Left colon (tissue), 2 donors: ENCODE measurements around the gene ICAM3. TPM values are rescaled to one million over a fixed set of nuclear protein-coding genes. Genes with fewer than 3 reads are reported as not detected.
"Not testable (repeated sequence)": the region's sequence is repeated elsewhere in the genome, so short reads cannot be mapped to it uniquely, and the experiment has no call there.

ENCODE experiments used
- ATAC-seq: fragments of 200-7000 bp; cut with Tn5 transposase; one replicate; pipeline ENCODE4 v1.9.1; 2020; ENCODE audit warnings: mild to moderate bottlenecking, moderate library complexity
- DNase-seq, 2 donors: peaks; one replicate each; pipeline ENCODE4 v3.0.0-alpha.2; 2020
- intact Hi-C, 2 donors: fragments of 100-400 bp; cut with DNase I in 1 of 2; cut with micrococcal nuclease in 1 of 2; formaldehyde crosslinking; loops; one replicate each; pipeline versions ENCODE4 v1.11.2 to v1.14.0; 2022; cut with DNase I, micrococcal nuclease
- total RNA-seq, 2 donors: library from RNA; stranded (reverse); fragmentation: NEBNext Ultra II Directional; extraction: Animal tissue kit (Norgen Biotek cat#: 25700); gene quantifications; one replicate each; pipeline ENCODE4 v1.2.1, GENCODE V29; 2021
- donor health status: DM: no; HTN: no; CAD: no.
- donor health status: DM: yes; HTN: yes; CAD: no.

The ICAM3 gene
- total RNA-seq, 2 donors from 2014 or later = 29.8 to 30.6 TPM

GRCh38 chr19:10353793-10354391 lies 14.5 kb upstream of the ICAM3 start:
- DNase-seq (no peak), ATAC-seq (peak; percentile 30)
- intact Hi-C loops = no loop called here

DNA sequence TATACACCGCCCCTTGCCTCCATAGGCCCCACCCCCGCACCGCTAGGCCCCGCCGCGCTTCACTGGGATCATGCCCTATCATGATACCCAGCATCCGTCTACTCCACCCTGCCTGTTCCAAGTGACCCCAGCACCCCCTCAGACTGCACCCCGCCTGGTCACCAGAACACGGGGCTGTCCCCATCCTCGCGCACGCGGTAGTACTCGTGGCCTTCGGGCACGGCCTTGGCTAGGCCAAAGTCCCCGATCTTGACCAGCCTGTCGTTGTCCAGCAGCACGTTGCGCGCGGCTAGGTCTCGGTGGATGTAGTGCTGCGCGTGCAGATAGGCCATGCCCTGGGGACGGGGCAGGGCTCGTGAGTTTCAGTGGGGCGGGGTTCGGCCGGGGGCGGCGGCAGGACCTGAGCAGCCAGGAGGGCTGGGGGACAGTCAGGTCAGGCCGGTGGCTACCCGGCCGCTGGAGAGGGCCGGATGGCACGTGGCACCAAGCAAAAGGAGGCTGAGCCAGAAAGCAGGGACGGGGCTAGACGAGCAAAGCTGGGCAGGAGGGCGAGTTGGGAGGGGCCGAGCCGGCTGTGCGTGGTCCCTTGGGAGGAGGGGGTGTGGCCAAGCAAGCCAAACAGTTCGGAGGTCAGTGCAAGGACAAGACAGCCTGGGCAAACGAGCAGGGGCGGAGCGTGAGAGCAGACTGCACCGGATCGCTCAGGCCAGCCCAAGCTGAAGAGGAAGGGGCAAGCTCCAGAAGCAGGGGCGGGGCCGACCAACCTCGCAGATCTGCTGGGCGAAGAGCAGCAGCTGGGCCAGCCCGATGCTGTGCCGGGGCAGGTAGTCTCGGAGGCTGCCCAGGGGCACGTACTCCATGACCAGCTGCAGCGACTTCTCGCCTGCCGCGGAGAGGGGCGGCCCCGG lies 13.6 kb upstream of the ICAM3 start:
- peak in 1 of 2 donors; percentile 30 for DNase-seq
- peak; percentile 21 for ATAC-seq
- intact Hi-C loops = no loop called here

- intact Hi-C loops = no loop called here
- no peak for ATAC-seq
Observed at GRCh38 chr19:10346509-10346908, 7.1 kb upstream of the ICAM3 start.

GRCh38 chr19:10344780-10345179 lies 5.4 kb upstream of the ICAM3 start:
- no peak for DNase-seq
- no peak for ATAC-seq
- intact Hi-C loops = no loop called here

More at GRCh38 chr19:10346509-10346908, 7.1 kb upstream of the ICAM3 start:
- no peak for DNase-seq

GRCh38 chr19:10343495-10343894 lies 4.1 kb upstream of the ICAM3 start:
- intact Hi-C loops = no loop called here
- ATAC-seq (no peak), DNase-seq (no peak)

DNA sequence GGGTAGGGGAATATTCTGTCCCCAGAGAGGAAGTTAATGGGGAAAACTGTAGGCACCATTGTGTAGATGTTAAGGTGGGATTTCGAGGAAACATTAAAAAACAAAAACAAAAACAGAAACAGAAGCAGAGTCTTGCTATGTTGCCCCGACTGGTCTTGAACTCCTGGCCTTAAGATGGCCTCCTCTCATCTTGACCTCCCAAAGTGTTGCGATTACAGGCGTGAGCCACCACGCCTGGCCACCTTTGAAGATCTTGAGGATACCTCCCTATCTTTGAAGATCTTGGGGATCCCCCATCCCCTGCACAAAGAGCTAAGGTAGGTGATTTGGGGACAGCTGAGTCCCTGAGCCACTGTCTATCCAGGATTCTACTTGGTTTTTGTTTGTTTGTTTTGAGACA lies 553 bp upstream of the ICAM3 start:
- ATAC-seq (no peak), DNase-seq (no peak)
- intact Hi-C loops = no loop called here

GRCh38 chr19:10338940-10339339 lies 484 bp downstream of the ICAM3 start:
- intact Hi-C loops = no loop called here
- DNase-seq = no peak
- ATAC-seq = no peak

GRCh38 chr19:10336725-10337124 lies 2.7 kb downstream of the ICAM3 start:
- ATAC-seq, DNase-seq, intact Hi-C loops: not testable (repeated sequence)

DNA sequence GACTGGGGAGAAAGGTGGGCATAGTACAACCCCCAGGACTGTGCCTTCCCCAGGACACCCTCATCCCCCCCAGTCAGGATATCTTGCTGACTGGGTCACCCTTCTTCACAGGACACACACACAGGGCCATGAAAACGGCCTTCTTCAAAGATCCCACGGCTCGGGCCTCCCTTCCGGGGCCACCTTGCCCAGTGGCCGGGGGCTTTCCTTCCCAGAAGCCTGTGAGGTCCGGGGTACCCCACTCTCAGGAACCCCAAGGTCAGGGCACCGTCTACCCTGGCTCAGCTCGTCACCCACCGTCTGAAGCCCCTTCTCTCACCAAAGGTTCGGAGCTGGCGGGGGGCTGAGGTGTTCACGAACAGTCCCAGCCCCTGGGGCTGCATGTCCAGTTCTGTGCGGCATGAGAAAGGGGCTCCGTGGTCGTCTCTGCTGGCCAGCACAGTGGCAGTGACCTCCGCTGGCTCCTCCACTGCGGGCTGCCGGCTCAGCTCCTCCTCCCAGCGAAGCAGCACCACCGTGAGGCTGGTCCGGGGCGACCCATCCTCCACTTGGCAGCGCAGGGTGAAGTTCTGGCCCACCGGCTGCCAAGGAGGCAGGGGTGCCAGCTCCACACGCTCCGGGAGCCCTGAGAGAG lies 4.0 kb downstream of the ICAM3 start:
- DNase-seq (no peak), ATAC-seq (no peak)
- intact Hi-C loops = no loop called here

- DNase-seq (peak; percentile 96 to 97), ATAC-seq (peak; percentile 72)
- intact Hi-C loops = no loop called here
Observed at GRCh38 chr19:10334588-10335351, 4.7 kb downstream of the ICAM3 start.

DNA sequence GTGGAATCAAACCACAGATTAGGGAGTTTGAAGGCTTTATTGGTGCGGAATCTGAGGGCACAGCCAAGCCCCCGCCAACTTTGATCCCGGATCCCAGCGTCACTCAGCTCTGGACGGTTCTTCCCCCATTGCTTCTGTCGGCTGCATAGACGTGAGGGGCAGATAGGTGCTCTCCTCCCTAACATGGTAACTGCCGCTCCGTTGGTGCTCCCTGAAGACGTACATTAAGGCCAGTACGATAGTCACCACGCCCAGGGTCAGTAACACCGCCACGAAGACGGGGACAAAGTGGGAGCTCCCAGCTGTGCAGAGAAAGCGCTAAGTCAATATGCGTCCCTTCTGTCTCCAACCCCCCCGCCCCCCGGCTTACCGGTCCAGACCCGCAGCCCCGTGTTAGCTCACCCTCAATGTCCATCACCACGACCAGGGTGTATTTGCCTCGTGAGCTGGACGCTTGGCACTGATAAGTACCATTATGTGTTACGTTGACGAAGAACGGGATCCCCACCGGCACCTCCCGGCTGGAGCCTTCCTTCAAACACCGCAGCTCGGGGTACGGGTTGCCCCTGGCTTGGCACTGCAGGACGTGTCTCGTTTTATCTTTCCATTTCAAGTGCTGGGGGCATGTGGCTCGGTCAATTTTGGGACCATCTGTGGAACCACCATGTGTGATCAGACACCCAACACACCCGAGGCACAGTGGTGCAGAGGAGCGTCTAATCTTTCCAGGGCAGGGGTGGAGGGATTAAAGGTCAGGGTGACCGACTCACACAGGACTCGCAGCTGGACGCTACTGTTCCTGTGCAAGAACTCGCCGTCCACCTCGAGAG lies 5.5 kb downstream of the ICAM3 start:
- DNase-seq = no peak
- ATAC-seq = peak; percentile 7
- intact Hi-C loops = no loop called here

DNA sequence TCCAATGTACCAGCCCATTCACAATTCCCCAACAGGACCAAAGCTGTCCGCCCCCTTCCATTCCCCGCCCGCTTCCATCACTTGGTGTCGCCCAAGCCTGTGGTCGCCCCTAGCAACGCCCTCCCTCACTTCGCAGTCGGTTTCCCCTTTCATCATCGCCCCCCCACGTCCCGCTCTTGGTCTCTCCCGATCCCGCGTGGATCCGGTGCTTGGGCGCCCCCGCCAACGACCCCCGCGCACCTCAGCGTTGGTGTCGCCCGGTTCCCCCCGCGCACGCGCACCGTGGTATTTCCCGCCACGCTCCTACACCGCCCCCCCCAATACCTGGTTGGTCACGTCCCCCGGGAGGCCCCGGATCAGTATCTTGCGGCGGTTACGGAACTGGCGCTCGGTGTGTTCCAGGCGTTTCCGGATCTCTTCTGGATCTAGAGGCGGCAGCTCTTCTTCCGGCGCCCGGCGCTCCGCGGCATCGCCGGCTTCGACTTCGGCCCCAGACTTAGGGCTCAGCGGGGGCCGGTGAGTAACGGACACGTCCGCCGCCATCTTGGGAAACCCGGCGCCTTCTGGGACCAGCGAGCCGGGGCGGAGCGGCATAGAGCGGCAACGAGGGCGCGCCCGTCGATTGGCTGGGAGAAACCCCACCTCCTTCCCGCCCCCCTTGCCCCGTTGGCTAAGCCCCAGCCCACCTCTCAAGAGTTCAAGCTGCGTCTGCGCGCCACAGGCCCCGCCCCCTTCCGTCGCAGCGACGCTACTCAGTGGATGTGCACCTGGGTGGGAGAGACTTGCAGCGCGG lies 6.3 kb downstream of the ICAM3 start, which contains the start of gene RAVER1:
RAVER1 (minus strand) TSS at position 565 of the 793 bp plus-strand sequence; CDS start at position 543, 22 bp downstream.
- ATAC-seq = peak; percentile 81
- intact Hi-C loops = no loop called here
- peak; percentile 98 to 99 for DNase-seq

GRCh38 chr19:10332158-10332964 lies 7.1 kb downstream of the ICAM3 start:
- intact Hi-C loops = no loop called here
- peak; percentile 58 to 62 for DNase-seq

GRCh38 chr19:10329555-10329954 lies 9.9 kb downstream of the ICAM3 start:
- ATAC-seq = no peak
- intact Hi-C loops = no loop called here
- no peak for DNase-seq

More at GRCh38 chr19:10332158-10332964, 7.1 kb downstream of the ICAM3 start:
- ATAC-seq = peak; percentile 60

DNA sequence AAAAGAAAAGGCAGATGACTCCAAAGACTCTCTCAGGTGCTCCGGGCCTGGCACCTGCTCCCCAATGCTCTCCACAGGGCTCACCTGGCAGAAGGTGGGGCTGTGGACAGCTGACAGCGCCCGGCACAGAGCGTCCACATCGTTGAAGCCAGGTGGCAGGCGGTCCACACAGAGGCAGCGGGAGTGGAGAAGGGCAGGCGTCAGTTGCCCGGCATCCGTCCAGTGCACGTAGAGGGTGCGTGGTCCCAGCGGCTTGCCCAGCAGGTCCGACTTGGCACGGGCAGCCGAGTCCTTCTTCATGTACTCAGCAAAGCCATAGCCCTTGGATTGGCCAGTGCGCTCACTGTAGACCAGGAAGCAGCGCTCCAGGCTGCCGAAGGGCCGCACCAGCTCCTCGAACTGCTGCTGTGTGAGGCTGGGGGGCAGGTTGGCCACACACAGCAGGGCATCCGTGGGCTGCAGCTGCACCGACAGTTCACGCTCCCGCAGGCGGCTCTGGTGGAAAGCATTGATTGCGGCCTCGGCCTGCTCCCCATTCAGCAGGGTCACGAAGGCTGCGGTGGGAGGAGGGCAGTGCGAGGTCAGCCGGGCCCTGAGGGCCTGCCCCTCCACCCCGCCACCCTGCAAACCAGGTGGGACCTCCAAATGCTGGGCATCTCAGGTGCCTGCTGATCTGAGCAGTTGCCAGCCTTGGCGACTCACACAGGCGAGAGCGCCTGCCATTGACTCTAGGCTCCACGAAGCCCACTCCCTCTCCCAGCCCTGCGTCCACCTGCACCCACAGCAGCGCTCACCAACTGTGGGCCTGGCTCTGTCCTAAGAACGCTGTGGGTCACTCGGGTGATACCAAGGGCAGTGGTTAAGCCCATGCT lies 10.6 kb downstream of the ICAM3 start:
- ATAC-seq = no peak
- DNase-seq = no peak
- intact Hi-C loops = no loop called here

GRCh38 chr19:10327793-10328192 lies 11.6 kb downstream of the ICAM3 start:
- no peak for DNase-seq
- intact Hi-C loops = no loop called here
- ATAC-seq = no peak
